Colonic mucosa (tissue), 4 donors: ENCODE results near the gene HEXIM1. TPM values are rescaled to one million over a fixed set of nuclear protein-coding genes. Genes with fewer than 3 reads are reported as not detected.
"Not testable (repeated sequence)": the region's sequence is repeated elsewhere in the genome, so short reads cannot be mapped to it uniquely, and the experiment has no call there.

ENCODE experiments used
- DNase-seq: peaks from one replicate; pipeline ENCODE4 v3.0.0-alpha.2; 2020
- H3K27ac ChIP-seq: fragments of 200-600 bp; one replicate; pipeline ENCODE4 v1.8.0; 2021
- H3K27me3 ChIP-seq: fragments of 200-600 bp; one replicate; pipeline ENCODE4 v1.8.0; 2021
- H3K36me3 ChIP-seq: fragments of 200-600 bp; one replicate; pipeline ENCODE4 v1.8.0; 2021
- H3K4me1 ChIP-seq: fragments of 200-600 bp; one replicate; pipeline ENCODE4 v1.8.0; 2021; ENCODE audit warnings: mild to moderate bottlenecking
- H3K4me3 ChIP-seq: fragments of 200-600 bp; one replicate; pipeline ENCODE4 v1.8.0; 2021
- H3K9ac ChIP-seq, 2 donors: one replicate each; pipeline ENCODE4 v1.7.0; 2013; ENCODE audit warnings: control low read depth in 2 of 2, low read depth in 2 of 2, low read length in 2 of 2
- H3K9me3 ChIP-seq: fragments of 200-600 bp; one replicate; pipeline ENCODE4 v1.8.0; 2021
- CTCF ChIP-seq: fragments of 200-600 bp; IDR thresholded peaks from one replicate; pipeline ENCODE4 v1.8.0; 2022; ENCODE audit warnings: antibody characterized with exemption, mild to moderate bottlenecking
- intact Hi-C: fragments of 100-400 bp; cut with DNase I; formaldehyde crosslinking; loops from one replicate; pipeline ENCODE4 v1.14.1; 2022
- total RNA-seq, 2 donors: library from RNA; stranded (reverse); fragmentation: NEBNext Ultra II Directional in 1 of 2; extraction: Animal tissue kit (Norgen Biotek cat#: 25700) in 1 of 2; gene quantifications; one replicate each; pipeline ENCODE4 v1.2.1, GENCODE V29; 2021
- donor health status: healthy.
- donor health status: DM: no; HTN: no; CAD: no.
- donor health status: DM: no; HTN: no; CAD: no.

Gene HEXIM1
- total RNA-seq, 2 donors from 2014 or later, result 37.0 to 38.4 TPM

DNA sequence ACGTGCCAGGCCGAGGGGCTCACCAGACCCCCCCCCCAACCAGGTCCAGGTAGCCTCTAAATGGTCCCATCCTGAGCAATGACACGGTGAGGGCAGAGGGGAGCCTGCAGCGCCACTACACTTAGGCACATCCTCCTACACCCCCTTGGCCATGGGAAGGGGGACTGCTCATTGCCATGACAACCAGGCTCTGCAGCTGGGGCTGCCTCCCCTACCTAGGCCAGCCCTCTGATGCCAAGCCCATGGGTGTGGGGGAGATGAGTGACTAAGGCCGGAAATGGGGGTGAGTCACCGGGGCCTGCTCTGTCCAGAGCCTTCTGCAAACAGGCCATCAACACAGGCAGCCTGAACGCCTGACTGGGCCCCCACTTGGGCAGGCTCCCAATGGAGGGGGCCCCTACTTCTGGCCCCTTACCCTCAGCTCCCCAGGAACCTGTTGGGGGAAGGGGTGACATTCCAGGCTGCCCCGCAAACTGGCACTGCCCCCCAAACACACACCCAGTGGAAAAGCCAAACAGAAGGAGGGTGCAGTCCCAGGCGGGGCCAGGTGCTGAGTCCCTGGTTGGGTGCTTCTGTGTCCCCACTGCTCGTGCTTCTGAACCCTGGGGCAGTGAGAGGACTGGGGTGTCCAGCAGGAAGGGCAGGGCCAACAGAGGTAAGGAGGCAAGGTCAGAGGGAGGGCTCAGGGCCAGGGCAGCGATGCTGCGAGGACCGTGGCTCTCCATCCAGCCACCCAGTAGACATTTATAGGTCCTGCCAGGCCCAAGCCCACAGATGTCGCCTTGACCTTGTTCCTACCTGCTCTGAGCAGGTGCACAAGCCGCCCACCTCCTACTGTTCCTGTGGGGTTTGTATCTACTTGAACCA, 24.1 kb upstream of the HEXIM1 start:
- Histone ChIP-seq H3K27ac (peak overlapping the region; percentile 85), H3K9me3 (no peaks in the 10 kb centered on the region), H3K27me3 (no peaks in the 10 kb centered on the region), H3K9ac (peak overlapping the region; percentile 40 to 70), H3K4me1 (peaks cover 30% of the 10 kb centered on the region), H3K4me3 (peak overlapping the region; percentile 2), H3K36me3 (no peaks in the 10 kb centered on the region)
- intact Hi-C loops, result no loop called here
- no peak for TF ChIP-seq CTCF
- DNase-seq, result peak; percentile 84

GRCh38 chr17:45124797-45125122, 23.5 kb upstream of the HEXIM1 start:
- H3K9ac ChIP-seq, result peak overlapping the region; percentile 40 to 70
- H3K27me3 ChIP-seq, H3K36me3 ChIP-seq, intact Hi-C loops, H3K4me3 ChIP-seq, H3K9me3 ChIP-seq, DNase-seq: not testable (repeated sequence)
- H3K27ac ChIP-seq, result peak overlapping the region; percentile 85
- H3K4me1 ChIP-seq, result peaks cover 30% of the 10 kb centered on the region

DNA sequence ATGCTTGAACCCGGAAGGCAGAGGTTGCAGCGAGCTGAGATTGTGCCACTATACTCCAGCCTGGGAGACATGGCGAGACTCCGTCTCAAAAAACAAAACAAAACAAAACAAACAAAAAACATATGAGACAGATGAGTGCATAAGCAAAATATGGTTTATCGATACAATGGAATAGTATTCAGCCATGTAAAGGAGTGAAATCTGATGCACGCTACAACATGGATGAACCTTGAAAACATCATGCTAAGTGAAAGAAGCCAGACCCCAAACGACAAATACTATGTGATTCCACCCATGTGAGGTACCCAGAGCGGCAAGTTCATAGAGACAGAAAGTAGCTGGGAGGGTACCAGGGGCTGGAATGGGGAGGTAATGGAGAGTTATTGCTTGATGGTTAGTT, 22.8 kb upstream of the HEXIM1 start:
- intact Hi-C loops, result no loop called here
- no peak for TF ChIP-seq CTCF
- H3K9me3 ChIP-seq, result no peaks in the 10 kb centered on the region
- peaks cover 30% of the 10 kb centered on the region for H3K4me1 ChIP-seq
- H3K9ac ChIP-seq, result no peak overlapping the region
- H3K27me3 ChIP-seq, result no peaks in the 10 kb centered on the region
- H3K4me3 ChIP-seq, result no peak overlapping the region
- H3K27ac ChIP-seq, result no peak overlapping the region
- no peak for DNase-seq
- no peaks in the 10 kb centered on the region for H3K36me3 ChIP-seq

DNA sequence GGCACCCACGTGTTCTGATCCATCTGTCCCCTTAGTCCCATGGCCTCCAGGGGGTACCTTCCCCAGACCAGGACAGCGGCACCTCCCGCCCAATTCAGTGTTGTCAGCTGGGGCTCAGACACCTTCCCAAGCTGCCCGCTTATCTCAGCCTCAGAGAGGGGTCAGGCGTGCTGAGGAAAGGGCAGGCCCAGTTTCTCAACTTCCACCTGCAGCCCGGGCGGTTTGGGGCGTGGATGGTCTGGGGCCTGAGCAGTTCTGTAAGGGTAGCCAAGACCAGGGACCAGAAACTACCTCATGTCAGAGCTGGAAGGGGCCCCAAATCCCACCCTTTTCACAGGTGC, 21.1 kb upstream of the HEXIM1 start:
- TF ChIP-seq CTCF, result no peak

DNA sequence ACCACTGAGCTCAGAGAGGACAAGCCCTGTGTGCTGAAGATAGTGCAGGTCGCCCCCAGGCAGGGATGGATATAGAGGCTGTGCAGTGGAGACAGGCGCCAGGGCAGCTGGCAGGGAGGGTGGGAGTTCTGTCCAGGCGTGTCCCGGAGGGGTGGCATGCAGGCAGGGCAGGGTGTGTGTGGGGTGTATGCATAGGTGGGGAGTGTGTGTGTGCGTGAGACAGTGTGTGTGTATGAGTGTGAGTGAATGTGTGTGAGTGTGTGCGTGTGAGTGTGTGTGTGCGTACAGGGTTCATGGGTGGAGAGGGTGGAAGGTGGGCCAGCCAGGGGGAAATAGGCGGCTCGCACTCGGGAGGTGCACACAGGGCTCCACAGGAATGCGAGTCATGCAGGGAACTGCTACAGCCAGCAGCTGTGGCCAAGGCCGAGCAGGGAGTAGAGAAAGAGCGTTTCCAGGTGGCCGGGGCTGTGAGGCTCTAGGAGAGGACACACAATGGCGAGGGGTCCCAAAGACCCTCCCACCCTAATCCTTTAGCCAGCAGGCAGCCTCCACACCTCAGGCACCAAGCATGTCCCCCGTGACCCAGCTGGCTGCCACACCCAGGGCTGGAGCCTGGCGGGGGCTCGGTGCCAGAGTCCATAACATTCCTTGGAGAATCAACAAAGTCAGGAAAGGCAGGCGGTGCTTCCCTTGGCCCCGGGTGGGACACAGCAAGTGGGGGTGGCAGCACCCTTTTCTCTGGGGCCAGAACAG, 20.6 kb upstream of the HEXIM1 start:
- Histone ChIP-seq H3K27ac (peak overlapping the region; percentile 89), H3K4me1 (peaks cover 26% of the 10 kb centered on the region), H3K4me3 (no peak overlapping the region), H3K27me3 (no peaks in the 10 kb centered on the region), H3K9me3 (no peaks in the 10 kb centered on the region), H3K9ac (peak overlapping the region; percentile 68 to 77), H3K36me3 (no peaks in the 10 kb centered on the region)
- DNase-seq, result peak; percentile 93
- intact Hi-C loops, result no loop called here
- TF ChIP-seq CTCF, result no peak

More for the DNA sequence above, 21.1 kb upstream of the HEXIM1 start:
- Histone ChIP-seq H3K9me3 (no peaks in the 10 kb centered on the region), H3K4me1 (peaks cover 30% of the 10 kb centered on the region), H3K4me3 (no peak overlapping the region), H3K36me3 (no peaks in the 10 kb centered on the region), H3K27me3 (no peaks in the 10 kb centered on the region), H3K9ac (peak overlapping the region; percentile 60 to 77), H3K27ac (peak overlapping the region; percentile 89)
- DNase-seq, result peak; percentile 72
- intact Hi-C loops, result no loop called here

- intact Hi-C loops, result no loop called here
- Histone ChIP-seq H3K4me3 (no peak overlapping the region), H3K4me1 (peaks cover 21% of the 10 kb centered on the region), H3K27me3 (no peaks in the 10 kb centered on the region), H3K27ac (peak overlapping the region; percentile 89), H3K36me3 (no peaks in the 10 kb centered on the region), H3K9ac (peak overlapping the region; percentile 68 to 77), H3K9me3 (no peaks in the 10 kb centered on the region)
- no peak for TF ChIP-seq CTCF
- no peak for DNase-seq
Observed at GRCh38 chr17:45128331-45128730, 19.9 kb upstream of the HEXIM1 start.
